Jurkat, Clone E6-1 (cell line): ENCODE measurements around the gene MTG2.
A peak's percentile ranks its signal among the peaks of the same experiment; 100 is the strongest.

ENCODE experiments used
- DNase-seq: peaks from one replicate; pipeline ENCODE4 v3.0.0-alpha.2; 2011; ENCODE audit warnings: low read depth, low spot score
- H3K4me3 ChIP-seq: 2 replicates; pipeline ENCODE4 v1.5.1; 2011; ENCODE audit warnings: mild to moderate bottlenecking, low read length, control low read depth, moderate library complexity

Gene MTG2

GRCh38 chr20:62176866-62177265 lies 6.0 kb upstream of the MTG2 start:
- DNase-seq = no peak
- H3K4me3 ChIP-seq = no peak overlapping the region

- DNase-seq = no peak
- H3K4me3 ChIP-seq = no peak overlapping the region
Observed at GRCh38 chr20:62177307-62177706, 5.5 kb upstream of the MTG2 start.

GRCh38 chr20:62178316-62179161 lies 4.3 kb upstream of the MTG2 start:
- no peak for DNase-seq
- no peak overlapping the region for H3K4me3 ChIP-seq

GRCh38 chr20:62179162-62179504 lies 3.7 kb upstream of the MTG2 start:
- DNase-seq = no peak
- H3K4me3 ChIP-seq = no peak overlapping the region

GRCh38 chr20:62181808-62182207 lies 1.0 kb upstream of the MTG2 start:
- peak overlapping the region; percentile 95 for H3K4me3 ChIP-seq
- DNase-seq = no peak

GRCh38 chr20:62183426-62184142 lies 756 bp downstream of the MTG2 start:
- no peak for DNase-seq

GRCh38 chr20:62186096-62186426 lies 3.2 kb downstream of the MTG2 start:
- DNase-seq = no peak
- H3K4me3 ChIP-seq = no peak overlapping the region

More at GRCh38 chr20:62183426-62184142, 756 bp downstream of the MTG2 start:
- H3K4me3 ChIP-seq = peak overlapping the region; percentile 95

- no peak for DNase-seq
Observed at GRCh38 chr20:62186887-62187866, 4.3 kb downstream of the MTG2 start.

GRCh38 chr20:62190639-62191411 lies 8.0 kb downstream of the MTG2 start:
- no peak for DNase-seq
- H3K4me3 ChIP-seq = no peak overlapping the region

More at GRCh38 chr20:62186887-62187866, 4.3 kb downstream of the MTG2 start:
- no peak overlapping the region for H3K4me3 ChIP-seq

GRCh38 chr20:62191781-62192559 lies 9.1 kb downstream of the MTG2 start:
- DNase-seq = no peak
- no peak overlapping the region for H3K4me3 ChIP-seq

- H3K4me3 ChIP-seq = no peak overlapping the region
- DNase-seq = no peak
Observed at GRCh38 chr20:62192635-62193034, 9.8 kb downstream of the MTG2 start.

GRCh38 chr20:62193079-62194025 lies 10.5 kb downstream of the MTG2 start:
- H3K4me3 ChIP-seq = no peak overlapping the region
- no peak for DNase-seq

- H3K4me3 ChIP-seq = peak overlapping the region; percentile 42
- DNase-seq = peak; percentile 78
Observed at GRCh38 chr20:62195075-62195405, 12.2 kb downstream of the MTG2 start.

- H3K4me3 ChIP-seq = no peak overlapping the region
- DNase-seq = no peak
Observed at GRCh38 chr20:62195736-62196135, 12.9 kb downstream of the MTG2 start.

- H3K4me3 ChIP-seq = no peak overlapping the region
- no peak for DNase-seq
Observed at GRCh38 chr20:62196286-62196685, 13.5 kb downstream of the MTG2 start.

- DNase-seq = no peak
- no peak overlapping the region for H3K4me3 ChIP-seq
Observed at GRCh38 chr20:62197311-62197710, 14.5 kb downstream of the MTG2 start.

GRCh38 chr20:62197801-62198200 lies 15.0 kb downstream of the MTG2 start:
- no peak overlapping the region for H3K4me3 ChIP-seq
- no peak for DNase-seq
